Measurements from ENCODE around the gene CPSF3.

Gene CPSF3

DNA sequence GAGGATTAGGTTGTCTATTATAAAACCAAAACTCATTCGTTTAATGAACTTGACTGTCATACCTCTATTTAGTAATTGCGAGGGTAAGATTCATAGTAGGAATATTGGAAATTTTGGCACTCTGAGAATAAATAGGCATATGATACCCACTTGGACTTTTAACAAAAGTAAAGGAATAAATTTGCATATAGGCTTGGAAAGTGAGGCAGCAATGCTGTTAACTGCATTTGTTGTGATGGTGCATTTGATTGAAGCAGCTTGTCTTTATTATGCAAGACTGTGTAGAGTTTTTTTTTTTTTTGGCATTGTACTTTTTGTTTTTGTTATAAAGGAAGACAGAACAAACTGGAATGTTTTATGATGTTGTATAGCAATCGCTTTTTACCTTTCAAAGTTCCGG is 19.0 kb upstream of the CPSF3 start (continued):
- TF ChIP-seq, protein P1, sequence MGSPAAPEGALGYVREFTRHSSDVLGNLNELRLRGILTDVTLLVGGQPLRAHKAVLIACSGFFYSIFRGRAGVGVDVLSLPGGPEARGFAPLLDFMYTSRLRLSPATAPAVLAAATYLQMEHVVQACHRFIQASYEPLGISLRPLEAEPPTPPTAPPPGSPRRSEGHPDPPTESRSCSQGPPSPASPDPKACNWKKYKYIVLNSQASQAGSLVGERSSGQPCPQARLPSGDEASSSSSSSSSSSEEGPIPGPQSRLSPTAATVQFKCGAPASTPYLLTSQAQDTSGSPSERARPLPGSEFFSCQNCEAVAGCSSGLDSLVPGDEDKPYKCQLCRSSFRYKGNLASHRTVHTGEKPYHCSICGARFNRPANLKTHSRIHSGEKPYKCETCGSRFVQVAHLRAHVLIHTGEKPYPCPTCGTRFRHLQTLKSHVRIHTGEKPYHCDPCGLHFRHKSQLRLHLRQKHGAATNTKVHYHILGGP (tag by site-specific recombination; IDR thresholded peaks at IDR 0.05) = no peak
- TF ChIP-seq ZNF138 (tag by site-specific recombination; IDR thresholded peaks at IDR 0.05; ENCODE audit: borderline replicate concordance) = no peak
- no peak for TF ChIP-seq ZNF521 (tag by site-specific recombination; IDR thresholded peaks at IDR 0.05)
- no peak for TF ChIP-seq REST (tag by site-specific recombination; IDR thresholded peaks at IDR 0.05)
- no peak for TF ChIP-seq INSM2 (tag by site-specific recombination; IDR thresholded peaks at IDR 0.05)
- TF ChIP-seq GLI4 (tag by site-specific recombination; IDR thresholded peaks at IDR 0.05) = no peak
- no peak for TF ChIP-seq HOXA7 (CRISPR knock-in tag; IDR thresholded peaks at IDR 0.05; ENCODE audit: borderline replicate concordance)

GRCh38 chr2:9405636-9406035 is 17.8 kb upstream of the CPSF3 start:
- TF ChIP-seq MZF1 (tag by site-specific recombination; IDR thresholded peaks at IDR 0.05; ENCODE audit: borderline replicate concordance) = no peak
- no peak for TF ChIP-seq BCL11A (tag by site-specific recombination; IDR thresholded peaks at IDR 0.05; ENCODE audit: low read depth)
- TF ChIP-seq, protein P2, sequence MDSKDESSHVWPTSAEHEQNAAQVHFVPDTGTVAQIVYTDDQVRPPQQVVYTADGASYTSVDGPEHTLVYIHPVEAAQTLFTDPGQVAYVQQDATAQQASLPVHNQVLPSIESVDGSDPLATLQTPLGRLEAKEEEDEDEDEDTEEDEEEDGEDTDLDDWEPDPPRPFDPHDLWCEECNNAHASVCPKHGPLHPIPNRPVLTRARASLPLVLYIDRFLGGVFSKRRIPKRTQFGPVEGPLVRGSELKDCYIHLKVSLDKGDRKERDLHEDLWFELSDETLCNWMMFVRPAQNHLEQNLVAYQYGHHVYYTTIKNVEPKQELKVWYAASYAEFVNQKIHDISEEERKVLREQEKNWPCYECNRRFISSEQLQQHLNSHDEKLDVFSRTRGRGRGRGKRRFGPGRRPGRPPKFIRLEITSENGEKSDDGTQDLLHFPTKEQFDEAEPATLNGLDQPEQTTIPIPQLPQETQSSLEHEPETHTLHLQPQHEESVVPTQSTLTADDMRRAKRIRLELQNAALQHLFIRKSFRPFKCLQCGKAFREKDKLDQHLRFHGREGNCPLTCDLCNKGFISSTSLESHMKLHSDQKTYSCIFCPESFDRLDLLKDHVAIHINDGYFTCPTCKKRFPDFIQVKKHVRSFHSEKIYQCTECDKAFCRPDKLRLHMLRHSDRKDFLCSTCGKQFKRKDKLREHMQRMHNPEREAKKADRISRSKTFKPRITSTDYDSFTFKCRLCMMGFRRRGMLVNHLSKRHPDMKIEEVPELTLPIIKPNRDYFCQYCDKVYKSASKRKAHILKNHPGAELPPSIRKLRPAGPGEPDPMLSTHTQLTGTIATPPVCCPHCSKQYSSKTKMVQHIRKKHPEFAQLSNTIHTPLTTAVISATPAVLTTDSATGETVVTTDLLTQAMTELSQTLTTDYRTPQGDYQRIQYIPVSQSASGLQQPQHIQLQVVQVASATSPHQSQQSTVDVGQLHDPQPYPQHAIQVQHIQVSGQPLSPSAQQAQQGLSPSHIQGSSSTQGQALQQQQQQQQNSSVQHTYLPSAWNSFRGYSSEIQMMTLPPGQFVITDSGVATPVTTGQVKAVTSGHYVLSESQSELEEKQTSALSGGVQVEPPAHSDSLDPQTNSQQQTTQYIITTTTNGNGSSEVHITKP (tag by site-specific recombination; IDR thresholded peaks at IDR 0.05) = no peak
- no peak for TF ChIP-seq AEBP2 (tag by site-specific recombination; IDR thresholded peaks at IDR 0.05; ENCODE audit: borderline replicate concordance)
- TF ChIP-seq ELK4 (IDR thresholded peaks at IDR 0.05; ENCODE audit: borderline replicate concordance, low read depth, low read length) = no peak
- TF ChIP-seq PRDM1 (tag by site-specific recombination; IDR thresholded peaks at IDR 0.05) = no peak
- no peak for TF ChIP-seq ZNF624 (tag by site-specific recombination; IDR thresholded peaks at IDR 0.05)
- TF ChIP-seq ZNF530 (tag by site-specific recombination; IDR thresholded peaks at IDR 0.05; ENCODE audit: low read depth) = no peak
- TF ChIP-seq TSHZ1 (tag by site-specific recombination; IDR thresholded peaks at IDR 0.05; ENCODE audit: borderline replicate concordance) = no peak
- TF ChIP-seq ZNF24 (tag by site-specific recombination; IDR thresholded peaks at IDR 0.05) = no peak
- no peak for TF ChIP-seq ZNF48 (tag by site-specific recombination; IDR thresholded peaks at IDR 0.05)
- TF ChIP-seq ZNF394 (tag by site-specific recombination; IDR thresholded peaks at IDR 0.05; ENCODE audit: borderline replicate concordance) = no peak
- no peak for TF ChIP-seq ZBTB8A (tag by site-specific recombination; IDR thresholded peaks at IDR 0.05)
- H3K4me1 ChIP-seq (ENCODE audit: control insufficient read depth, insufficient read depth, low read length) = no peaks in the 10 kb centered on the region
- no peaks in the 10 kb centered on the region for H3K9me3 ChIP-seq (ENCODE audit: control insufficient read depth, insufficient read depth, low read depth, low read length)
- CTCF ChIA-PET = no interaction called here
- no peak overlapping the region for H3K4me3 ChIP-seq (ENCODE audit: low read depth, low read length)
- peaks cover 0 to 75% of the 10 kb centered on the region in 2 experiments for H3K36me3 ChIP-seq (ENCODE audit: control insufficient read depth in 2 of 2, insufficient read depth in 1 of 2, low read length in 2 of 2)
- H3K27ac ChIP-seq (ENCODE audit: extremely low read depth, low read depth, low read length) = no peak overlapping the region
- POLR2A ChIA-PET = no interaction called here
